ENCODE results near the gene FRMD7.

GRCh38 chrX:132115792-132116191 lies 12.0 kb downstream of the FRMD7 start:
- TF ChIP-seq, protein P1, sequence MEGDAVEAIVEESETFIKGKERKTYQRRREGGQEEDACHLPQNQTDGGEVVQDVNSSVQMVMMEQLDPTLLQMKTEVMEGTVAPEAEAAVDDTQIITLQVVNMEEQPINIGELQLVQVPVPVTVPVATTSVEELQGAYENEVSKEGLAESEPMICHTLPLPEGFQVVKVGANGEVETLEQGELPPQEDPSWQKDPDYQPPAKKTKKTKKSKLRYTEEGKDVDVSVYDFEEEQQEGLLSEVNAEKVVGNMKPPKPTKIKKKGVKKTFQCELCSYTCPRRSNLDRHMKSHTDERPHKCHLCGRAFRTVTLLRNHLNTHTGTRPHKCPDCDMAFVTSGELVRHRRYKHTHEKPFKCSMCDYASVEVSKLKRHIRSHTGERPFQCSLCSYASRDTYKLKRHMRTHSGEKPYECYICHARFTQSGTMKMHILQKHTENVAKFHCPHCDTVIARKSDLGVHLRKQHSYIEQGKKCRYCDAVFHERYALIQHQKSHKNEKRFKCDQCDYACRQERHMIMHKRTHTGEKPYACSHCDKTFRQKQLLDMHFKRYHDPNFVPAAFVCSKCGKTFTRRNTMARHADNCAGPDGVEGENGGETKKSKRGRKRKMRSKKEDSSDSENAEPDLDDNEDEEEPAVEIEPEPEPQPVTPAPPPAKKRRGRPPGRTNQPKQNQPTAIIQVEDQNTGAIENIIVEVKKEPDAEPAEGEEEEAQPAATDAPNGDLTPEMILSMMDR (IDR thresholded peaks at IDR 0.05), result no peak
- no peak for TF ChIP-seq POLR2AphosphoS5 (IDR thresholded peaks at IDR 0.05)

Data from upper lobe of left lung (tissue), 4 donors.